ENCODE measurements around the gene PROKR1. TPM values are rescaled to one million over a fixed set of nuclear protein-coding genes. Genes with fewer than 3 reads are reported as not detected.

Gene PROKR1
- polyA plus RNA-seq, 1 donor from 2014 or later, result 0.06 TPM

DNA sequence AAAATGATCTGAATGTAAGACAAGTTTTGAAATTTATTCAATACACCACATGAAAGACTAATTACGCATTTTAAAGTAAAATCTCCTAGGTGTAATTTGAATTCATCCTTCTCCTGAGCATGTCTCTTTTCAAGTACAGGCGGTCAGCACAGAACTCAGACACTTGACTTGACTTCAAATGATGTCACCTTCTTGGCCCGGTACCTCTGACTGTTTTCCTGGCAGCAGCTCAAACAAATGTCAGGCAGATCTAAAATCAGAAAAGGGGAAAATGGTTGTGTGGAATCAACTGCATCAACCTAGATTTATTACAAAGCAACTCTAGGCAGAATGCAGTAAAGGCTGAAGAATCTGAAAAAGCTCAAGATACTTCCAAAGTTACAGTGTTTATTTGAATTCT lies 11.4 kb upstream of the PROKR1 start:
- no peak overlapping the region for H3K4me3 ChIP-seq (ENCODE audit: low read length)
- no peak overlapping the region for H3K27ac ChIP-seq (ENCODE audit: low read length)
- no peaks in the 10 kb centered on the region for H3K27me3 ChIP-seq (ENCODE audit: insufficient read depth, low read depth, low read length)
- H2AFZ ChIP-seq (ENCODE audit: low read depth, low read length), result no peak overlapping the region
- no peaks in the 10 kb centered on the region for H3K9me2 ChIP-seq (ENCODE audit: insufficient read depth, low read length)
- no peak for TF ChIP-seq EZH2 (IDR thresholded peaks at IDR 0.05; ENCODE audit: borderline replicate concordance, insufficient read depth, low read length, poor library complexity, severe bottlenecking)
- no peak for TF ChIP-seq EP300 (conservative IDR thresholded peaks at IDR 0.05; ENCODE audit: poor library complexity, severe bottlenecking)
- no peak for TF ChIP-seq TAF1 (IDR thresholded peaks at IDR 0.05; ENCODE audit: low read depth)
- TF ChIP-seq, protein P1, sequence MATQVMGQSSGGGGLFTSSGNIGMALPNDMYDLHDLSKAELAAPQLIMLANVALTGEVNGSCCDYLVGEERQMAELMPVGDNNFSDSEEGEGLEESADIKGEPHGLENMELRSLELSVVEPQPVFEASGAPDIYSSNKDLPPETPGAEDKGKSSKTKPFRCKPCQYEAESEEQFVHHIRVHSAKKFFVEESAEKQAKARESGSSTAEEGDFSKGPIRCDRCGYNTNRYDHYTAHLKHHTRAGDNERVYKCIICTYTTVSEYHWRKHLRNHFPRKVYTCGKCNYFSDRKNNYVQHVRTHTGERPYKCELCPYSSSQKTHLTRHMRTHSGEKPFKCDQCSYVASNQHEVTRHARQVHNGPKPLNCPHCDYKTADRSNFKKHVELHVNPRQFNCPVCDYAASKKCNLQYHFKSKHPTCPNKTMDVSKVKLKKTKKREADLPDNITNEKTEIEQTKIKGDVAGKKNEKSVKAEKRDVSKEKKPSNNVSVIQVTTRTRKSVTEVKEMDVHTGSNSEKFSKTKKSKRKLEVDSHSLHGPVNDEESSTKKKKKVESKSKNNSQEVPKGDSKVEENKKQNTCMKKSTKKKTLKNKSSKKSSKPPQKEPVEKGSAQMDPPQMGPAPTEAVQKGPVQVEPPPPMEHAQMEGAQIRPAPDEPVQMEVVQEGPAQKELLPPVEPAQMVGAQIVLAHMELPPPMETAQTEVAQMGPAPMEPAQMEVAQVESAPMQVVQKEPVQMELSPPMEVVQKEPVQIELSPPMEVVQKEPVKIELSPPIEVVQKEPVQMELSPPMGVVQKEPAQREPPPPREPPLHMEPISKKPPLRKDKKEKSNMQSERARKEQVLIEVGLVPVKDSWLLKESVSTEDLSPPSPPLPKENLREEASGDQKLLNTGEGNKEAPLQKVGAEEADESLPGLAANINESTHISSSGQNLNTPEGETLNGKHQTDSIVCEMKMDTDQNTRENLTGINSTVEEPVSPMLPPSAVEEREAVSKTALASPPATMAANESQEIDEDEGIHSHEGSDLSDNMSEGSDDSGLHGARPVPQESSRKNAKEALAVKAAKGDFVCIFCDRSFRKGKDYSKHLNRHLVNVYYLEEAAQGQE (IDR thresholded peaks at IDR 0.05; ENCODE audit: borderline replicate concordance), result no peak
- TF ChIP-seq RAD21 (conservative IDR thresholded peaks at IDR 0.05), result no peak
- TF ChIP-seq MXI1 (conservative IDR thresholded peaks at IDR 0.05; ENCODE audit: poor library complexity, severe bottlenecking), result no peak
- no peak for TF ChIP-seq POLR2AphosphoS5 (IDR thresholded peaks at IDR 0.05)
- TF ChIP-seq, protein P2, sequence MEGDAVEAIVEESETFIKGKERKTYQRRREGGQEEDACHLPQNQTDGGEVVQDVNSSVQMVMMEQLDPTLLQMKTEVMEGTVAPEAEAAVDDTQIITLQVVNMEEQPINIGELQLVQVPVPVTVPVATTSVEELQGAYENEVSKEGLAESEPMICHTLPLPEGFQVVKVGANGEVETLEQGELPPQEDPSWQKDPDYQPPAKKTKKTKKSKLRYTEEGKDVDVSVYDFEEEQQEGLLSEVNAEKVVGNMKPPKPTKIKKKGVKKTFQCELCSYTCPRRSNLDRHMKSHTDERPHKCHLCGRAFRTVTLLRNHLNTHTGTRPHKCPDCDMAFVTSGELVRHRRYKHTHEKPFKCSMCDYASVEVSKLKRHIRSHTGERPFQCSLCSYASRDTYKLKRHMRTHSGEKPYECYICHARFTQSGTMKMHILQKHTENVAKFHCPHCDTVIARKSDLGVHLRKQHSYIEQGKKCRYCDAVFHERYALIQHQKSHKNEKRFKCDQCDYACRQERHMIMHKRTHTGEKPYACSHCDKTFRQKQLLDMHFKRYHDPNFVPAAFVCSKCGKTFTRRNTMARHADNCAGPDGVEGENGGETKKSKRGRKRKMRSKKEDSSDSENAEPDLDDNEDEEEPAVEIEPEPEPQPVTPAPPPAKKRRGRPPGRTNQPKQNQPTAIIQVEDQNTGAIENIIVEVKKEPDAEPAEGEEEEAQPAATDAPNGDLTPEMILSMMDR (IDR thresholded peaks at IDR 0.05; ENCODE audit: poor library complexity, severe bottlenecking), result no peak
- TF ChIP-seq SMC3 (conservative IDR thresholded peaks at IDR 0.05; ENCODE audit: poor library complexity), result no peak
- H3K9ac ChIP-seq (ENCODE audit: low read length), result no peak overlapping the region
- H3K36me3 ChIP-seq (ENCODE audit: insufficient read depth, low read length), result no peaks in the 10 kb centered on the region
- no peaks in the 10 kb centered on the region for H3K79me2 ChIP-seq (replicated peaks; ENCODE audit: insufficient read depth, low read length)
- no peaks in the 10 kb centered on the region for H3F3A ChIP-seq (ENCODE audit: insufficient read depth, low read length, poor library complexity, severe bottlenecking)
- no peaks in the 10 kb centered on the region for H3K9me3 ChIP-seq (ENCODE audit: low read length)
- no peaks in the 10 kb centered on the region for H4K20me1 ChIP-seq (ENCODE audit: insufficient read depth)
- no peak overlapping the region for H3K4me2 ChIP-seq (ENCODE audit: low read length)

DNA sequence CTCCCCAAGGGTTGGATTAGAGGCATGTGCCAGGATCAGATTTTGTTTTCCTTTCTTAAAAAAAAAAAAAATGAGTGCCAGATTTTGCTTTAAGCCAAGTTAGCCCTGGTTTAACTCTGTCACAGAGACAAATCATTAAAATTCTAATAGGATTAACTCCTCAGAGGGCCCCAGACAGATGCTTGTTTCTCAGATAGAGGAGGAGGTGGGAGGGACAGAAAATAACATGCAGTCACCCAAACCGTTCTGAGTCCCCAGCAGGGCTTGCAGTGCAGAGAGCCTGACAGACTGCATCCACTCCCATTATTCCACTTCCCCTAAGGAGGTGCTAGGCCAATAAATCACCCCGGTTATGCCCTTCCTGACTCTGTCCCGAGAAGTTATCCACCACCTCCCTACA lies 6.3 kb upstream of the PROKR1 start:
- no peaks in the 10 kb centered on the region for H3K9me2 ChIP-seq (ENCODE audit: insufficient read depth, low read length)
- H3F3A ChIP-seq (ENCODE audit: insufficient read depth, low read length, poor library complexity, severe bottlenecking), result no peaks in the 10 kb centered on the region
- H3K9me3 ChIP-seq (ENCODE audit: low read length), result peaks cover 2% of the 10 kb centered on the region
- no peak overlapping the region for H3K27ac ChIP-seq (ENCODE audit: low read length)
- TF ChIP-seq, protein P2 (IDR thresholded peaks at IDR 0.05; ENCODE audit: poor library complexity, severe bottlenecking), result no peak
- TF ChIP-seq MXI1 (conservative IDR thresholded peaks at IDR 0.05; ENCODE audit: poor library complexity, severe bottlenecking), result no peak
- no peak for TF ChIP-seq EP300 (conservative IDR thresholded peaks at IDR 0.05; ENCODE audit: poor library complexity, severe bottlenecking)
- no peak for TF ChIP-seq TAF1 (IDR thresholded peaks at IDR 0.05; ENCODE audit: low read depth)
- TF ChIP-seq SMC3 (conservative IDR thresholded peaks at IDR 0.05; ENCODE audit: poor library complexity), result no peak
- TF ChIP-seq POLR2AphosphoS5 (IDR thresholded peaks at IDR 0.05), result no peak
- TF ChIP-seq RAD21 (conservative IDR thresholded peaks at IDR 0.05), result no peak
- TF ChIP-seq EZH2 (IDR thresholded peaks at IDR 0.05; ENCODE audit: borderline replicate concordance, insufficient read depth, low read length, poor library complexity, severe bottlenecking), result no peak
- TF ChIP-seq, protein P1 (IDR thresholded peaks at IDR 0.05; ENCODE audit: borderline replicate concordance), result no peak
- H3K4me2 ChIP-seq (ENCODE audit: low read length), result no peak overlapping the region
- no peaks in the 10 kb centered on the region for H3K79me2 ChIP-seq (replicated peaks; ENCODE audit: insufficient read depth, low read length)
- no peak overlapping the region for H3K9ac ChIP-seq (ENCODE audit: low read length)
- H3K27me3 ChIP-seq (ENCODE audit: insufficient read depth, low read depth, low read length), result peaks cover 2% of the 10 kb centered on the region
- H3K36me3 ChIP-seq (ENCODE audit: insufficient read depth, low read length), result no peaks in the 10 kb centered on the region
- H4K20me1 ChIP-seq (ENCODE audit: insufficient read depth), result no peaks in the 10 kb centered on the region
- no peak overlapping the region for H2AFZ ChIP-seq (ENCODE audit: low read depth, low read length)
- H3K4me3 ChIP-seq (ENCODE audit: low read length), result no peak overlapping the region

Data from neural cell (in vitro differentiated cells).